Measurements from ENCODE around the gene CCNL2.
"Not testable (repeated sequence)": the region's sequence is repeated elsewhere in the genome, so short reads cannot be mapped to it uniquely, and the experiment has no call there.

The CCNL2 gene

GRCh38 chr1:1435106-1435903, 36.2 kb upstream of the CCNL2 start, which contains the start of gene VWA1:
TSS of gene VWA1 (plus strand) at chr1:1435690. CDS start at chr1:1435749, 59 bp downstream.
- FAIRE-seq (no peak), DNase-seq (ENCODE audit: insufficient read length, low spot score) (no peak)
- no peak for TF ChIP-seq POLR2A (IDR thresholded peaks at IDR 0.05; ENCODE audit: low read depth, low read length)

- TF ChIP-seq POLR2A (IDR thresholded peaks at IDR 0.05; ENCODE audit: low read depth, low read length), result no peak
- FAIRE-seq (no peak), DNase-seq (ENCODE audit: insufficient read length, low spot score) (no peak)
Measured at GRCh38 chr1:1434824-1435105, 35.6 kb upstream of the CCNL2 start.

GRCh38 chr1:1434131-1434823, 35.1 kb upstream of the CCNL2 start:
- TF ChIP-seq POLR2A (IDR thresholded peaks at IDR 0.05; ENCODE audit: low read depth, low read length), result no peak
- DNase-seq (ENCODE audit: insufficient read length, low spot score) (no peak), FAIRE-seq (no peak)

- no peak for TF ChIP-seq POLR2A (IDR thresholded peaks at IDR 0.05; ENCODE audit: low read depth, low read length)
- FAIRE-seq (no peak), DNase-seq (ENCODE audit: insufficient read length, low spot score) (peak; percentile 78)
Measured at GRCh38 chr1:1433804-1434130, 34.6 kb upstream of the CCNL2 start.

- DNase-seq (ENCODE audit: insufficient read length, low spot score) (peak; percentile 81), FAIRE-seq (no peak)
- no peak for TF ChIP-seq POLR2A (IDR thresholded peaks at IDR 0.05; ENCODE audit: low read depth, low read length)
Measured at GRCh38 chr1:1432951-1433803, 34.0 kb upstream of the CCNL2 start.

- no peak for TF ChIP-seq POLR2A (IDR thresholded peaks at IDR 0.05; ENCODE audit: low read depth, low read length)
- DNase-seq (ENCODE audit: insufficient read length, low spot score) (no peak), FAIRE-seq (no peak)
Measured at GRCh38 chr1:1432274-1432950, 33.3 kb upstream of the CCNL2 start.

GRCh38 chr1:1431845-1432273, 32.7 kb upstream of the CCNL2 start:
- TF ChIP-seq POLR2A (IDR thresholded peaks at IDR 0.05; ENCODE audit: low read depth, low read length), result no peak
- FAIRE-seq, result peak; percentile 75
- no peak for DNase-seq (ENCODE audit: insufficient read length, low spot score)

- FAIRE-seq (no peak), DNase-seq (ENCODE audit: insufficient read length, low spot score) (no peak)
- TF ChIP-seq POLR2A (IDR thresholded peaks at IDR 0.05; ENCODE audit: low read depth, low read length), result no peak
Measured at GRCh38 chr1:1430992-1431844, 32.1 kb upstream of the CCNL2 start.

- DNase-seq (ENCODE audit: insufficient read length, low spot score) (peak; percentile 70), FAIRE-seq (peak; percentile 41)
- TF ChIP-seq POLR2A (IDR thresholded peaks at IDR 0.05; ENCODE audit: low read depth, low read length), result no peak
Measured at GRCh38 chr1:1430114-1430982, 31.2 kb upstream of the CCNL2 start.

- DNase-seq (ENCODE audit: insufficient read length, low spot score) (no peak), FAIRE-seq (no peak)
- no peak for TF ChIP-seq POLR2A (IDR thresholded peaks at IDR 0.05; ENCODE audit: low read depth, low read length)
Measured at GRCh38 chr1:1429671-1430073, 30.5 kb upstream of the CCNL2 start.

- FAIRE-seq; DNase-seq (ENCODE audit: insufficient read length, low spot score): not testable (repeated sequence)
Measured at GRCh38 chr1:1428967-1429366, 29.8 kb upstream of the CCNL2 start.

- TF ChIP-seq POLR2A (IDR thresholded peaks at IDR 0.05; ENCODE audit: low read depth, low read length), result no peak
- FAIRE-seq, result no peak
- no peak for DNase-seq (ENCODE audit: insufficient read length, low spot score)
Measured at GRCh38 chr1:1428174-1428573, 29.0 kb upstream of the CCNL2 start.
